Gastroesophageal sphincter (tissue), 3 donors: ENCODE measurements around the gene CORO6.

ENCODE experiments used
- CTCF ChIP-seq, 4 experiments: fragments of 200-600 bp in 2 of 4; fragments of 450-650 bp in 2 of 4; sonication (generic) in 1 of 4; IDR thresholded peaks; one replicate each; pipeline ENCODE4 v1.5.1; 2017 to 2019; ENCODE audit warnings: antibody characterized with exemption in 4 of 4, mild to moderate bottlenecking in 2 of 4, moderate library complexity in 2 of 4
- POLR2AphosphoS5 ChIP-seq: sonication (generic); formaldehyde crosslinking; IDR thresholded peaks from one replicate; pipeline ENCODE4 v1.6.1; 2017; ENCODE audit warnings: antibody characterized with exemption

GRCh38 chr17:29613856-29614255, 8.9 kb downstream of the CORO6 start:
- no peak for TF ChIP-seq CTCF (IDR thresholded peaks at IDR 0.05)
- TF ChIP-seq POLR2AphosphoS5, result no peak
